ENCODE results near the gene PDE9A. TPM values are rescaled to one million over a fixed set of nuclear protein-coding genes. Genes with fewer than 3 reads are reported as not detected.
A peak's percentile ranks its signal among the peaks of the same experiment; 100 is the strongest.

PDE9A gene
- total and polyA plus RNA-seq, 8 donors = 1.2 to 14.4 (median 5.0) TPM

- no peak overlapping the region for H3K27ac ChIP-seq
- intact Hi-C loops (cut with DNase I) = no loop called here
- no peak overlapping the region for H3K4me3 ChIP-seq
- no peak for TF ChIP-seq CTCF (IDR thresholded peaks at IDR 0.05)
- no peaks in the 10 kb centered on the region for H3K9me3 ChIP-seq
- H3K36me3 ChIP-seq = no peaks in the 10 kb centered on the region
- WGBS, 2 donors = 78 to 92% methylated on average over 21 of the region's 21 CpGs
- ATAC-seq (no peak), DNase-seq (peak in 1 of 6 donors; percentile 7), FAIRE-seq (no peak)
- no peaks in the 10 kb centered on the region for H3K4me1 ChIP-seq
- no peaks in the 10 kb centered on the region for H3K27me3 ChIP-seq
Measured at GRCh38 chr21:42768324-42769121, 115.1 kb downstream of the PDE9A start.

GRCh38 chr21:42769183-42769819, 115.9 kb downstream of the PDE9A start:
- TF ChIP-seq CTCF (IDR thresholded peaks at IDR 0.05) = no peak
- no peak for FAIRE-seq
- Histone ChIP-seq H3K4me3 (no peak overlapping the region), H3K9me3 (no peaks in the 10 kb centered on the region), H3K27me3 (no peaks in the 10 kb centered on the region), H3K27ac (no peak overlapping the region), H3K4me1 (no peaks in the 10 kb centered on the region), H3K36me3 (no peaks in the 10 kb centered on the region)
- peak in 1 of 6 donors; percentile 9 for DNase-seq
- intact Hi-C loops (cut with DNase I) = no loop called here
- no peak for ATAC-seq
- WGBS, 2 donors = 69 to 79% methylated on average over 9 of the region's 9 CpGs

GRCh38 chr21:42769820-42770716, 116.6 kb downstream of the PDE9A start:
- DNase-seq (peak in 1 of 6 donors; percentile 46), FAIRE-seq (no peak)
- no peaks in the 10 kb centered on the region for H3K36me3 ChIP-seq

More at GRCh38 chr21:42769820-42770716, 116.6 kb downstream of the PDE9A start:
- intact Hi-C loops (cut with DNase I) = no loop called here
- ATAC-seq = no peak
- Histone ChIP-seq H3K27me3 (no peaks in the 10 kb centered on the region), H3K4me1 (no peaks in the 10 kb centered on the region), H3K4me3 (no peak overlapping the region), H3K9me3 (no peaks in the 10 kb centered on the region), H3K27ac (no peak overlapping the region)
- 69 to 84% methylated on average over 28 of the region's 28 CpGs for WGBS, 2 donors
- TF ChIP-seq CTCF (IDR thresholded peaks at IDR 0.05) = no peak

All from pancreas (tissue), 10 donors.